Rectal smooth muscle tissue (tissue), 1 donor: ENCODE data around the gene ITPRIP.

Experiments
- H3K27ac ChIP-seq: one replicate; pipeline ENCODE4 v1.7.0; 2013; ENCODE audit warnings: low read depth, low read length, inconsistent platforms
- H3K27me3 ChIP-seq: one replicate; pipeline ENCODE4 v1.7.0; 2013; ENCODE audit warnings: low read length; ENCODE audit not compliant: control insufficient read depth, insufficient read depth
- H3K36me3 ChIP-seq: one replicate; pipeline ENCODE4 v1.7.0; 2013; ENCODE audit warnings: low read length; ENCODE audit not compliant: control insufficient read depth, insufficient read depth
- H3K4me1 ChIP-seq: one replicate; pipeline ENCODE4 v1.7.0; 2013; ENCODE audit warnings: low read length; ENCODE audit not compliant: control insufficient read depth, insufficient read depth
- H3K4me3 ChIP-seq: one replicate; pipeline ENCODE4 v1.7.0; 2013; ENCODE audit warnings: low read length
- H3K9ac ChIP-seq: one replicate; pipeline ENCODE4 v1.7.0; 2013; ENCODE audit warnings: low read length

Gene ITPRIP

GRCh38 chr10:104337521-104337984, 712 bp downstream of the ITPRIP start:
- H3K4me1 ChIP-seq, result peaks cover 34% of the 10 kb centered on the region
- peak overlapping the region; percentile 73 for H3K9ac ChIP-seq
- peak overlapping the region; percentile 95 for H3K27ac ChIP-seq
- H3K36me3 ChIP-seq, result no peaks in the 10 kb centered on the region
- H3K4me3 ChIP-seq, result peak overlapping the region; percentile 88
- H3K27me3 ChIP-seq, result no peaks in the 10 kb centered on the region

GRCh38 chr10:104336821-104337467, 1.3 kb downstream of the ITPRIP start:
- Histone ChIP-seq H3K36me3 (no peaks in the 10 kb centered on the region), H3K4me3 (peak overlapping the region; percentile 88), H3K27ac (peak overlapping the region; percentile 95), H3K27me3 (no peaks in the 10 kb centered on the region), H3K4me1 (peaks cover 40% of the 10 kb centered on the region), H3K9ac (peak overlapping the region; percentile 38)

- no peak overlapping the region for H3K27ac ChIP-seq
- no peaks in the 10 kb centered on the region for H3K27me3 ChIP-seq
- no peaks in the 10 kb centered on the region for H3K36me3 ChIP-seq
- peaks cover 53% of the 10 kb centered on the region for H3K4me1 ChIP-seq
- H3K9ac ChIP-seq, result no peak overlapping the region
- H3K4me3 ChIP-seq, result no peak overlapping the region
These were observed 3.2 kb downstream of the ITPRIP start for GRCh38 chr10:104334965-104335650.

- Histone ChIP-seq H3K36me3 (no peaks in the 10 kb centered on the region), H3K9ac (no peak overlapping the region), H3K27me3 (no peaks in the 10 kb centered on the region), H3K4me3 (no peak overlapping the region), H3K27ac (no peak overlapping the region), H3K4me1 (peaks cover 55% of the 10 kb centered on the region)
These were observed 3.7 kb downstream of the ITPRIP start for GRCh38 chr10:104334561-104334960.

GRCh38 chr10:104333728-104334373, 4.4 kb downstream of the ITPRIP start:
- no peak overlapping the region for H3K4me3 ChIP-seq

GRCh38 chr10:104333032-104333727, 5.1 kb downstream of the ITPRIP start:
- H3K27ac ChIP-seq, result peak overlapping the region; percentile 87
- no peaks in the 10 kb centered on the region for H3K27me3 ChIP-seq
- no peaks in the 10 kb centered on the region for H3K36me3 ChIP-seq
- no peak overlapping the region for H3K4me3 ChIP-seq
- H3K9ac ChIP-seq, result no peak overlapping the region
- H3K4me1 ChIP-seq, result peaks cover 68% of the 10 kb centered on the region

More at GRCh38 chr10:104333728-104334373, 4.4 kb downstream of the ITPRIP start:
- Histone ChIP-seq H3K27ac (peak overlapping the region; percentile 51), H3K4me1 (peaks cover 62% of the 10 kb centered on the region), H3K36me3 (no peaks in the 10 kb centered on the region), H3K27me3 (no peaks in the 10 kb centered on the region), H3K9ac (no peak overlapping the region)

GRCh38 chr10:104332243-104333031, 5.8 kb downstream of the ITPRIP start:
- H3K4me3 ChIP-seq, result no peak overlapping the region
- peaks cover 76% of the 10 kb centered on the region for H3K4me1 ChIP-seq
- H3K27ac ChIP-seq, result peak overlapping the region; percentile 87
- H3K27me3 ChIP-seq, result no peaks in the 10 kb centered on the region
- no peaks in the 10 kb centered on the region for H3K36me3 ChIP-seq
- H3K9ac ChIP-seq, result no peak overlapping the region

GRCh38 chr10:104331208-104331838, 6.9 kb downstream of the ITPRIP start:
- H3K9ac ChIP-seq, result no peak overlapping the region
- H3K27me3 ChIP-seq, result no peaks in the 10 kb centered on the region
- H3K27ac ChIP-seq, result peak overlapping the region; percentile 87
- H3K4me1 ChIP-seq, result peaks cover 76% of the 10 kb centered on the region
- peak overlapping the region; percentile 24 for H3K4me3 ChIP-seq
- H3K36me3 ChIP-seq, result no peaks in the 10 kb centered on the region

GRCh38 chr10:104330168-104331110, 7.8 kb downstream of the ITPRIP start:
- peak overlapping the region; percentile 87 for H3K27ac ChIP-seq
- H3K9ac ChIP-seq, result peak overlapping the region; percentile 8

GRCh38 chr10:104329735-104330134, 8.5 kb downstream of the ITPRIP start:
- Histone ChIP-seq H3K4me1 (peaks cover 80% of the 10 kb centered on the region), H3K9ac (peak overlapping the region; percentile 13), H3K27ac (peak overlapping the region; percentile 87), H3K36me3 (no peaks in the 10 kb centered on the region), H3K4me3 (peak overlapping the region; percentile 34), H3K27me3 (no peaks in the 10 kb centered on the region)

More at GRCh38 chr10:104330168-104331110, 7.8 kb downstream of the ITPRIP start:
- H3K4me1 ChIP-seq, result peaks cover 76% of the 10 kb centered on the region
- no peaks in the 10 kb centered on the region for H3K36me3 ChIP-seq
- H3K27me3 ChIP-seq, result no peaks in the 10 kb centered on the region
- no peak overlapping the region for H3K4me3 ChIP-seq
